GM19395 (cell line): Measurements from ENCODE around the gene RIN3.
"Not testable (repeated sequence)": the region's sequence is repeated elsewhere in the genome, so short reads cannot be mapped to it uniquely, and the experiment has no call there.

Experiments
- ATAC-seq: cut with Tn5 transposase; IDR thresholded peaks from one replicate; pipeline ENCODE4 v1.9.1; 2021; ENCODE audit warnings: mild to moderate bottlenecking, moderate library complexity; ENCODE audit not compliant: unreplicated experiment

Gene RIN3

DNA sequence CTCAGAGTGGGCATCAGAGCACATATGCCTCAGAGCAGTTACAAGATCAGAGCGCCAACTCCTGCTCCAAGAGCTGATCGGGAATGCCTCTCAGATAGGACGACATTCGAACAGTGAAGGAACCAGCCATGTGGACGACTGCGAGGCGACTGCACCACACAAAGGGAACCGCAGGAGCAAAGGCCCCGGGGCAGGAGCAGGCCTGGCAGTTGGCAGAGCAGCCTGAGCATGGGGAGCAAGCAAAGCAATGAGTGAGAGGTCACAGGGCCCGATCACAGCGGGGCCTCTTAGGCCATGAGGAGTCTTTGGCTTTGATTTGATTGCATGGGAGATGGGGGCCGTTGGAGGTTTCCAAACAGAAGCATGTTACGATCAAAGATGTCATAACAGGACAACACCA is 144.6 kb downstream of the RIN3 start:
- ATAC-seq = no peak

DNA sequence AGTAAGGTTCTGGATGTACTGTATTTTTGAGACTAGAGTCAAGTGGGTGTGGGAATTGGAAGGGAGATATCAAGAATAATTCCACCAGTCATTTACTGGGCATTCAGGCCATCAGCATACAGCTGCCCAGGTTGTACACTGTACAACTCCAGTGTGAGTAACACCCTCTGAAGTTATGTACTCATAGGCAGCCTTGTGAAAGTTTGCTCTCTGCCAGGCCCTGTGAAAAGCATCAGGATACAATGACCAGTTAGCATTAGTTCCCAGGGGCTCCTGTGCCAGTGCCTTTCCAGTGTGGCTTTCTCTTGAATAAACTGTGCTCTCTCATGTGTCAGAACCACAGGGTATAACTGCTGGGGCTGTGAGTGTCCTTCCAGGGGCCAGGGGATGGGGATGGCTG is 145.1 kb downstream of the RIN3 start:
- no peak for ATAC-seq

DNA sequence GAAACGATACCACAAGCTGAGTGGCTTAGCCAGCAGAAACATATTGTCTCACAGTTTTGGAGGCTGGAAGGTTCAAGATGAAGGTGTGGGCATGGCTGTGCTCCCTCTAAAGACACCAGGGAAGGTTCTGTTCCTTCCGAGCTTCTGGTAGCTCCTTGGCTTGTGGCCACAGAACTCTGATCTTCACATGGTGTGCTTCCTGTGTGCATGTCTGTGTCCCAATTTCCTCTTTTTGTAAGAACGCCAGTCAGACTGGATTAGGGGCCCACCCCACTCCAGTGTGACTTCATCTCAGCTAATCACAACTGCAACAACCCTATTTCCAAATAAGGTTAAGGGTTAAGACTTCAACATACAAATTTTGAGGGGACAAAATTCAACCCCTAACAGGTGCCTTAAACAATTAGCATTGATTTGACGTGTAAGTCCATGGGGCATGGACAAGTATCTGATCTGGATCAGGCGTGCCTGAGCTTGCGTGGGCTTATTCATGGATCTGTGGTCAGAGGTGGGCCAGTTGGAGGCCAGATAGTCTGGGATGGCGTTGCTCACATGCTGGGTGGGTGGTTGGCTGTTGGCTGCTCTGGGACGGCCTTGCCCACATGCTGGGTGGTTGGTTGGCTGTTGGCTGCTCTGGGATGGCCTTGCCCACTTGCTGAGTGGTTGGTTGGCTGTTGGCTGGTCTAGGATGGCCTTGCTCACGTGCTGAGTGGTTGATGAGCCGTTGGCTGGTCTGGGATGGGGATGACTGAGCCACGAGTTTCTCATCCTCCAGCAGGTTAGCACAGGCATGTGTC is 146.4 kb downstream of the RIN3 start:
- no peak for ATAC-seq

DNA sequence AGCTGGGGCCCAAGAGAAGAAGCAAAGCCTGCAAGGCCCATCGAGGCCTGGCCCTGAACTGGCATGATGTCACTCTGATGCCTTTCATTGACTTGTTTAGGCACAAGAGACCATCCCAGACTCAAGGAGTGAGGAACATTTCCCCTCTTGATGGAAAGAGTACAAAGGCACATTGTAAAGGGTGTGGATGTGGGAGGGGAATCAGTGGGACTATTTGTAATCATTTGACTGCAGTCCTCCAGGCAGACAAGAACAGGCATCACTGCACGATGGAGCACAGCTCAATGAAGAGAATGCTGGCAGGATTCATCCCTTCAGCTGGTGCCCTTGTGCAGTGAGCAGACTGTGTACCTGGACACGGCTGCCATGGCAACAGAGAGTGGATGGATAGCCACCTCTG is 147.0 kb downstream of the RIN3 start:
- ATAC-seq = no peak

DNA sequence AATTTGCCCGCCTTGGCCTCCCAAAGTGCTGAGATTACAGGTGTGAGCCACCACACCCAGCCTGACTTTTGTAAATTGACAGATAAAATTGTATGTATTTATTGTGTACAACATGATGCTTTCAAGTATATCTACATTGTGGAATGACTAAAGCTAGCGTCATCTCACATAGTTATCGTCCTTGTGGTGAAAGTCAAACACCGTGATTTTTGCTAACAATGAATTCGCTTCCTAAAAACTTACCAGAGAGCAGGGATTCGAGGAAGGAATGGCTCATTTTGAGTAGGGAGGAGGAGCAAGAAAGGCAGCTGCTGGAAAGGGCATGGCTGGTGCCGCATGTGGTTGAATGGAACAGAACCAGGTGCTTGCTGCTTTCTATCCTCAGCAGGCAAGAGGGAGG is 149.5 kb downstream of the RIN3 start:
- ATAC-seq = no peak

DNA sequence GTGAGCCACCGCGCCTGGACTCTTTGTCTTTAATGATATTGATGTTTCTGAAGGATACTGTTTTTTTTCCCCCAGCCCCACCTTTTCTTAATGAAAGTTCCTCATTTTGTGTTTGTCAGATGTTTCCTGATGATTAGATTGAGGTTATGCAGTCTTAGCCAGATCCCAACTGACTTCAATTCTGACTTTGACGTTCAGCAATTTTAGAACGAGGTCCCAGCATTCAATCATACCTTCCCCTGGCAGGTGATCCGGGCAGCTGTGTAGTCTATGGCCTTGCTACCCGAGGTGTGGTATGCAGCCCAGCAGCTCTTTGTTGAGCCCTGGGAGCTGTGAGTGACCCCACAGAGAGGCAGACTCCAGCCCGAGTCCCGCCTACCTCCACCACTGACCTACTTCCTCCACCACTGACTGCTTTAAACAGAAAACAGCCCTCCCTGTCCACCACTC is 152.1 kb downstream of the RIN3 start:
- no peak for ATAC-seq

DNA sequence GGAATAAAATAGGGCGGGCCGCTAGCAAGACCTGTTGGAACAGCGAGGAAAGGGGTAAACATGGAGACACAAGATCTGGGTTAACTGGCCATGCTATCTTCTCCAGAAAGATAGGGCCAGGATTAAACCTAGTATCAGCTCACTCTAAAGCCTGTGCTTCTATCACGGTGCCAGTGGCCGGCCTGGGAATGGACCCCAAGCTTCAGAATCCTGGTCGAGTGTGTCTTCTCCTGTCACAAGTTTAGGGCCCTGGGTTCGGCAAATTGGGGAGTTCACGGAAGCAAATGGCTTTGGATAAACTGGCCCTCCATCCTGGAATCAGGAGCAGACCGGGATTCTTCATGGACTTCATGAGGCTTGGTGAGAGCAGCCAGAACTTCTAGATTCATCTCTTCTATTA is 152.7 kb downstream of the RIN3 start:
- ATAC-seq = no peak

DNA sequence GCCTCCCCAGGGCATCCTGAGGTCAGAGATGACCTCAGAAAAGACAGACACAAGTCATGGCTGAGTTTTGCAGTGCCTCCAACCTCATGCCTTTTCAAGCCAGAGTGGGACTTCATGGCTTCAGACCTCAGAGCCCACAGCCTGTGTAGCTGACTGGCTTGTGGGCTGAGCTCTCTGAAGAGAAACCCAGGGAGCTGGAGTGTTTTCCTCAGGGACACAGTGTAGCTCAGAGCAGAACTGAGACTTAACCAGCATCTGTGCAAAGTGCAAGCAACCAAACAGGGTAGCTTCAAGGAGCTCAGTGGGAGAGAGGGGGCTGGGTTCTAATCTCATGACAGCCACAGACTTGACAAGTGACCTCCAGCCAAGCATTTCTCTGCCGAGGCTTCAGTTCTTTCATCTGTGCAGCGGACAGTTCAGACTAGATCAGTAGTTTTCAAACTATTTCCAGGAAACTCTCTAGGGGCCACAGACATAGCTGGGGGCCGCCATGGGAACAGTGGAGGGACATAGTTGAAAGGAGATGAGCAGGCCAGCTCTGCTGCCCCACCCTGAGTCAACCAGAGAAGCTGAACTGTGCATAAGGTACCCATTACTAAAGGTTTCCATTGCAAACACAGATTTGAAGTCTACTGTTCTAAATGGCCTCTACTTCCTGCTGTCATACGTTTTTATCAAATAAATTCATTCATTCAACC is 154.8 kb downstream of the RIN3 start:
- ATAC-seq = no peak

DNA sequence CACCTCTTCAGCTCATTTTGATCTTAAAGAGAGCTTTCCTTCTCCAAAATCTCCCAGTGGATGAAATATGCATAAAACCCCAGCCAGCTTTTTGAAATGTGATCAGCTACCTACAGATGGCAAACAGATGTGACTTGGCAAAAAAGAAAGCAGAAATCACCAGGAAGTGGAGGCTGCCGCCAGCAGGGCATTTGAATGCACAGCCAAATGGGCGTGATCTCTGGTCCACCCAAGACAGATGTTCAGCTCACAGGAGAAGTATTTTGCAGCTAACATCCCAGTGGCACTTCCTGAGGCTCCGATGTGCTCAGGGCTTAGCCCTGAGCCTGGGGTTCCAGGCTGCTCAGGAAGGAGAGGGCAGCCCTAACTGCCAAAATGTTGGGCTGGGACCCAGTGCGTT is 156.6 kb downstream of the RIN3 start:
- ATAC-seq = no peak

DNA sequence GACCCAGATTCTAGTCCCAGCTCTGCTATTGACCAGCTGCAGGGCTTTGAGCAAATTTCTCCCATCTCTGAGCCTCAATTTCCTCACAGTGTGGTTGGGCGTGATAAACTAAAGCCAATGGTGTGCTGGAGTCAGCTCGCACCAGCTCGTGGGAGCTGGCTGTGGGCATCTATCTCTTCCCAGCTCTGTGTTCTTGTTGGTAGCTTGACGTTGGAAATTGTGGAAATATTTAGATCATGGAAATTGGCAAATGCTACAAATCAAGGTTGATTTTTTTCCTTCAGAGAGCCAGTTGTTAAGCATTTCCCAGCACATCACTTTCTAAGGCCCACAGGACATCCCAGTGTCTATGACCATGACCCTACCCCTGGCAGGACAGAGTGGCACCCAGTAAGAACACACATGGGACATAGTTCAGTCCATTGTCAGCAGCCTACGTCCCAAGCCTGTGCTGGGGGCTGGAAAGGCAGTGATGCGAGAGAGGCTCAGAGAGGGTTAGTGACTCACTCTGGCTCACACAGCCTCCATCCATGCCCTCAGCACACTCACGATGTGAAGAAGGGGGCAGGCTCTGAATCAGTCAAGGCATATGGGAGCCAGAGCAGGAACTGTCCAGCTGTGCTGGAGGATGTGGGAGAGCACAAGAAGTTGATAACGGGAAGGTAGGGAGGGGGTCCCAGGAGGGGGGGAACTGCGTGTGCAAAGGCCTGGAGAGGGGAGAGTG is 157.2 kb downstream of the RIN3 start:
- no peak for ATAC-seq

DNA sequence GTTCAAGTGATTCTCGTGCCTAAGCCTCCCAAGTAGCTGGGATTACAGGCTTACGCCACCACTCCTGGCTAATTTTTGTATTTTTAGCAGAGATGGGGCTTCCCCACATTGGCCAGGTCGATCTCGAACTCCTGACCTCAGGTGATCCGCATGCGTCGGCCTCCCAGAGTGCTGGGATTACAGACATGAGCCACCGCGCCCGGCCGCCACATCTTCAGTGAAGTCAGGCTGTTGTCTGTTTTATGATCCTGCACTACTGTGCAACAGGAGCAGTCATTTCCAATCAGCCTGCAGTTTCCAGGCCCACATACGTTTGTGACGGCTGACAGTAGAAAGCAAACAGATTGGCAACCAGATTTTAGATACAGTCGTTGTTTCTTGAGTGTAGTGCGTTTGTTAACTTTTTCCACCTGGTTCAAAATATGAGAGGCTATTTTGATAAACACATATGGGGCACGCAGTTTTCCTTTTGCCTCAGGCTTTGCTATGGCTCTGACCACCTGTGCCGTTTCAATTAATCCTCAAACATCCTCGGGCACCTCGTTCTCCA is 160.1 kb downstream of the RIN3 start:
- no peak for ATAC-seq

DNA sequence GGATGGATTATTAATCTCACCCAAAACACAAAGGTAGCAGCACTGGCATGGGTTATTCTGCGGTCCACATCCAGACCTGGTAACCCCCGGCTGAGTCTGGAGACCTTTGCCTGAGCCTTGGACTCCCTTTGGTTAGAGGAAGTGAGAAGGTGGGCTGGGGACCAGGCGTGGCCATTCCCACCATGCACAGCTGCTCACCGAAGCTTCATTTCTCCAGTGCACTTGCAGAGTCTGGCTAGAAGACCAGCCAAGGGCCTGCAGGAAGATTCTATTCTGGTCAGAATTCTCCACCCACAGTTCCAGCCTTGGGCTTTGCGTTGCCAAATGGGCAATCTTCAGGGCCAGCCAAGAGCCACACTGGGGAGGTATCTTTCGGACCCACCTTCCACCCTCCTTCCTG is 161.8 kb downstream of the RIN3 start:
- ATAC-seq = no peak

DNA sequence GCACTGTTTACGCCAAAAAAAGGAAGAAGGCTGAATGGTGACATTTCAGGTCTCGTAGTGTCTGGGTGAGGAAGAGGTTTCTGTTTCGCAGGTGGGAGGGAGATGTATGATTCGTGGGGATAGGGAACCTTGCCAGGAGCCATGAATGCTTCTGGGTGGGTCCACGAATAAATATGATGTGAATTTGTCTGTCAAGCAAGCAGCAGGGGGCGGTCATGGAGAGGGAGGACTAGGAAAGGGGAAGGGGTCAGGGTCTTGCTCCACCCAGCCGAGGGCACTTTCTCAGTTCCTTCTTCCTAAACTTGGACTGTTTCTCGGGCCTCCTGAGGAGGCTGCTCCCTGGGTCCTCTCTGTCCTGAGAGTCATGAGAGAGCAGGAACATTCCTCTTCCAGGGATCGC is 162.4 kb downstream of the RIN3 start:
- no peak for ATAC-seq

DNA sequence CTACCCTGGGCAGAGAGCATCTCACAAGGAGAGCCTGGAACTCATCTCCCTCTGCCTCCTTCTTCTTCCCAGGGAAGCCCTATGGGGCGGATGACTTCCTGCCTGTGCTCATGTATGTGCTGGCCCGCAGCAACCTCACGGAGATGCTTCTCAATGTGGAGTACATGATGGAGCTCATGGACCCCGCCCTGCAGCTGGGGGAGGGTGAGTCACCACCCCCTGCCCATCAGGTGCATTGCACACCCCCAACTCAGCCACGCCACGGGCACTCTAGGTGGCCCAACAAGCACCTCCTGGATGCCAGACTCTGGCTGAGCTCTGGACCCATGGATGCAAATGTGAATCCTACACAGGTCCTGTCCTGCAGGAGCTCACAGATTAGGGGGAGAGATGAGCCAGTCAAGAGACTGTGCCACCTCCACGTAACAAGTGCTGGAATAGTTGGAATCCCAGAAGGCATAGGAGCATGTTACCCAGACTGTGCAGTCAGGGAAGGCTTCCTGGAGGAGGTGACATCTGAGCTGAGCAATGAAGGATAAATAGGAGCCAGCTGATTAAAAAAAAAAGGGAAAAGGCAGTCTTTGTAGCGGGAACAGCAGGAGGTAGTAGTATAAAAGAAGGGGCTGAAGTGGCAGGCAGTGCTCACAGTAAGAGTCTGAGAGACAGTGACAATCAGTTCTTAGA is 163.0 kb downstream of the RIN3 start:
- no peak for ATAC-seq

DNA sequence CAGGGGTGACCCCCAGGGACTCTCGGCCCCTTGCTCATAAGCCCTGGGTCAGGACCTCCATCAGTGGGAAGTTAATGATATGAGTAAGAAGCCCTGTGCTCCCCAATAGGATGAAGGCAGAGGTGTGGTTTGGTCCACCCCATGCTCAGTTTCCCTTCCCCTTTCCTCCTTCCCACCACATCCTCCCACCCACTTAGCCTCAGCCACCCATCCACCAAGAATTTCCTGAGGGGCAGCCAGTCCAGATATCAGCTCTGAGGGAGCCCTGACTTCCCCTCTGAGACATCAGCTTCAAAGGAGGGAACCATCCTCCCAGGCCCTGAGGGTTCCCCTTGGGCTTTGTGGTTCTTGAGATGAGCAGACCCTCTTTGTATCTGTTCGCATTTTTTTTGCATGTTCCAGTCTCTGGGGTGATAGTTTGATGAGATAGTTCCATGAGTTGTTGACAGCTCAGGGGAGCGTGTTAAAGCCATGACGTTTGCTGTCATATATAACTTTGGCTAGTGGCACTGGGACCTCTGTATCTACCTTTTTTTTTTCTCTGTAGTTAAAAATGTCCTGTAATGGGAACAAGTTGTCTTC is 163.6 kb downstream of the RIN3 start:
- peak; percentile 79 for ATAC-seq

DNA sequence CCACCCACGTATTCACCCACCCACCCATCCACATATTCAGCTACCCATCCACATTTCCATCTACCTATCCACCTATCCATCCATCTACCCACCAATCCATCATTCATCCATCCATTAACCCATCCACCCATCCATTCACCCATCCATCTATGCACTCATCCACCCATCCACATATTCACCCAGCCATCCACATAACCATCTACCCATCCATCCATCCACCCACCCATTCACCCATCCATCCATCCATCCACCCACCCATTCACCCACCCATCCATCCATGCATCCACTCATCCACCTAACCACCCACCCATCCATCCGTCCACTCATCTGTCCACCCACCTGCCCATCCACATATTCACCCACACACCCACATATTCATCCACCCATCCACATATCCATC is 164.4 kb downstream of the RIN3 start:
- ATAC-seq = no peak

DNA sequence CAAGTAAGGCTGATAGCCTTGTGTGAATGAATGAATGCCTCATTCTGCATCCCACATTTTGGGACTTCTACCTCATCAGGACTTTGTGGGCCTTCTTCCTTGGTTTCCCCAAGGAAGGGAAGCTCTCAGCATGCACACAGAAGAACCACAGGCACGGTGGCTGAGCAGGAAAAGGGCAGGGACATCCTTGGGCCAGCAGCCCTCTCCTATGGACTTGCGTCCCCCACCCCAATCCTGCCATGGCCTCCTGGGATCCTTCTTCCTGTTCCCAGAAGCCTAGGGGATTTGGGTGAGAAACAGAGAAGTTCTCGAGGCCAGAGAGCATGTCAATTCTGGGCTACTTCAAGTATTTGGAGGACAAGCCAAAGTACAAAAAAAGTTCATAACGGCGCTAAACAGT is 165.2 kb downstream of the RIN3 start:
- ATAC-seq = no peak

DNA sequence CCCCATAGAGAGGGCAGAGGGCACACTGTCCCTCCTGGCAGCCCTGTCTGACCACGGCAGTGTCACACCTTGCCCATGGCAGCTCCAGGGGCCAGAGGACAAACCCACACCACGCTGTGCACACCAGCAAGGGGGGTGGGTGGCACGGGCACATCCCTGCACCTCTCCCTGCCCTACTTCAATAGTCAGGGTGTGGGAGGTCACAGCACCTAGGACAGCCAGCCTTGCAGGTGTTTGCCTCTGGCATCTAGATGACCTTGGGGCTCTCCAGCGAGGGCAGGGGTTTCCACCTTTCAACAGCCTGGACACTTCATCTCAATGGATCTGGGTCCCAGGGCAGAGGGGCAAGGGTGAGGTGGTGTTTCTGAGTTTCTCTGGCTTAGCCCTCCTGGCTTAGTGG is 165.7 kb downstream of the RIN3 start:
- no peak for ATAC-seq

DNA sequence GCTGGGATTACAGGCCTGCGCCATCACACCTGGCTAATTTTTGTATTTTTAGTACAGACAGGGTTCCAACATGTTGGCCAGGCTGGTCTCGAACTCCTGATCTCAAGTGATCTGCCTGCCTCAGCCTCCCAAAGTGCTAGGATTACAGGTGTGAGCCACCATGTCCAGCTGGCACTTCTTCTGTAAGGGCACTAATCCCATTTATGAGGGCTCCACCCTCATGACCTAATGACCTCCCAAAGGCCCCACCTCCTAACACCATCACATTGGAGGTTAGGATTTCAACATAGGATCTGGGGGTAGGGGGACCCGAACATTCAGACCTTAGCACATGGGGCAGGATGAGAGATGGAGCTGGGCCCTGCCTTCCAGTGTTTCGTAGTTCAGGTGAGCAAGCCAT is 166.7 kb downstream of the RIN3 start:
- ATAC-seq = not testable (repeated sequence)

DNA sequence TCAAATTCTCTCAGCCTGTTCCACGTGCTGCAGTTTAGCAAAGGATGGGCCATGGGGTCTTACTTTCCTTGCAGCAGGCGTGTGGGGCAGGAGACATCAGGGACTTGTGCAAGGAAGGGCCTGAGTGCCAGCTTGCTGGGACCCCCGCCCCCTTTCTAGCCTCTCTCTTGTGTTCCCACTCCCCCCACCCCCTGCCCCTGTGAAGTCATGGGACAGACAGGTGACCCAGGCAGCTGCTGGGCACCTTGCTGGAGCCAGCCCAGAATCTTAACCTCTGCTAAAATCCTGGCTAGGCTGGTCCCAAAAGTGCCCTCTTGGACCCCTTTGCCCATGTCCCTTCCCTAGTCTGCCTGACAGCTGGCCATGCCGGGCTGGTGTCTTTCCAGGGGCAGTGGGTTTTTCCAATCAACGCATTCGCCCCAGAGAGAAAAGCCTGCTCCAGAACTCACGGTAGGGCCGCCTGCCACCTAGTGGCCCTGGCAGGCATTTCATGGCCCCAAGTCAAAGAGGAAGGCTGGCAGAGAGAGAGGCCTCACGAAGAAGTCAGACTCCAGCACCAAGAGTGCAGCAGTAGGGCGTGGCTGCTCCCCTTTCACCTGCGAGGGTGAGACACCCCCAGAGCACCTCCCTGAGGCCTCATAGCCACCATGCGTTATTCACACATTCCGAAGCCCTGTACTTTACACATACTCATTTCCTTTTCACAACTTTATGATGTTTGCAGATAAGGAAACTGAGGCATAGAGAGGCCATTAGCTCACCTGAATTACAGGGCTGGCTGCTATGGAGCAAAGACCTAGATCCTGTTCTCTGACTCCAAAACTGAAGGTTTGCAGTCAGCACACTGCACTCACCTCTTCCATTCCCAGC is 167.4 kb downstream of the RIN3 start:
- peak; percentile 32 for ATAC-seq
